Measurements from ENCODE around the gene RBM17.
"Not testable (repeated sequence)": the region's sequence is repeated elsewhere in the genome, so short reads cannot be mapped to it uniquely, and the experiment has no call there.

RBM17 gene

GRCh38 chr10:6082496-6083395 is 6.1 kb upstream of the RBM17 start:
- no peak for FAIRE-seq

- no peak for FAIRE-seq
Measured at GRCh38 chr10:6083523-6084475, 5.0 kb upstream of the RBM17 start.

DNA sequence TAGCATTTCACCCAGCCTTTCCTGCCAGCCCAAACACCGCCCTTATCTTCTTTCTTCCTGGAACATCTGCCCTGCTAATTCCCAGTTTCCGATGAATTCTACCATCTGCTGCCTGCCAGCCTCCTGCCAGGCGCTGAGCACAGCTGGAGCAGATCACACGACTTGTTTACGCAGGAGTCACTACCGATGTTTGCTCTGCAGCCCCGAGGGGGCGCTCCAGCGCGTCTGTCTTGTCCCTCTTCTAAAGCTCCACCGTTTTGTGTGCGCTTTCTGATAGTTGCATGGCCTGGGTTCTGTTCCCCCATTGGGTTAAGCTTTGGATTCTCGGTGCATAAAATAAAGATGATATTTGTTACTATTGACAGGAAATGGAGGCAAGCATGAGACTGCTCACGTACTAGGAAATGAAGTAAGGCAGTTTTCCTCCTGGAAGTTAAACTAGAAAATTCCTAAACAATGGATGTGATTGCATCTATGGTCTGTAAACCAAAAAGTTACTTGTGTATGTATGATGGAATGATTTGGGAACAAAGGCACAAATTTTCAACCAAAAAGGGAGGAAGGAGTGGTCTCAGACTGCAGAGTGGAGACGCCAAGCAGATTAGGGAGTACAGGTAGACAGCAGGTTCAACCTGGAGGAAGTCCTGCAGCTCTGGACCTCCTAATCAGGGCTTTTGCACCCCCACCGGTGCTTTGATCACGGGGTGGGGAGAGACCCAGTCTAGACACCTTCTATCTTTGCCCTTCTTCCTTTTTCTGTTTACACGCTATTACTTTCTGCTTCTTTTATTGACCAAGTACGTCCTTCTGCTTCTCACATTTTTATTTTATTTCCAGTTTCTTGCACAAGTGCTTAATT is 2.2 kb upstream of the RBM17 start:
- no peak for FAIRE-seq

DNA sequence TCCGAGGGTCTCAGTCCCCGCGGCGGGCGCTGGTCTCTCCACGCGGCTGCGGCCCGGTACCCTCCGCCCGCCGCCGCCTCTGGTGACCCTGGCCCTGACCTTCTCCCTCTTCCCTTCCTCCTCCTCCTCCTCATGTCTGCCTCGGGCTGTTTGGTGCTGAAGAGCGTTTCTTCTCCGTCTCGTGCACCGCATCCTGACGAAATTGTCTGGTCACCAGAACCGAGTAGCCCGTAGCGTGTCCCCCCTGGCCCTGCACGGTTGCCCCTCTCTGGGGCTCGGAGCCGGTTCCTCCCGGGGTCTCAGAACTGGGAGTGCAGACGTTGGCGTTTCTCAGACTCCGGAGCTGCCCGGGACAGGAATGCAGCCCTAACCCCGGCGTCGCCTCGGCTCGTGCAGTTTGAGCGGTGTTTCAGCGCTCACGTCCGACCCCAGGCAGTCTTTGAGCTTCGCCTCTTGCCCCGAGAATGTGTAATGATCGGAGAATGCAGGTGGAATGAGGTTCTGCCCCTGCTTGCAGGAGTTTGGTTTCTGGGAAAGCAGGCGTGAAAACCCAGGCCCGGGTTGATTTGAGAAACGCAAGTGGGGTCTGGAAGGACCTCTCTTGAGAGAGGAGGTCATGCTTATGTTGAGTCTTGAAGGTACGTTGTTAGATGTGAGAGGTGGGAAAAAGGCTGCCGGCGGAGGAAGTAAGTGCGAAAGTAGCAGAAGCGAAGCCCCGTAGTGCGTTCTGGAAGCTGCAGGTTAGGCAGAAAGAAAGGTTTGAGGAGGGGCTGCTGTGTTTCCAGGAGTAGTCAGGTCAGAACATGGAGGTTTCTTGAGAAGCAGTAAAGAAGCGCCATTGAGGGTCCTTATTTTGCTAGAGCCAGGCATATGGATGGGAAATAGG is 743 bp downstream of the RBM17 start:
- no peak for FAIRE-seq

GRCh38 chr10:6091630-6092029 is 2.8 kb downstream of the RBM17 start:
- FAIRE-seq: no peak

GRCh38 chr10:6092731-6093130 is 3.9 kb downstream of the RBM17 start:
- FAIRE-seq: no peak

DNA sequence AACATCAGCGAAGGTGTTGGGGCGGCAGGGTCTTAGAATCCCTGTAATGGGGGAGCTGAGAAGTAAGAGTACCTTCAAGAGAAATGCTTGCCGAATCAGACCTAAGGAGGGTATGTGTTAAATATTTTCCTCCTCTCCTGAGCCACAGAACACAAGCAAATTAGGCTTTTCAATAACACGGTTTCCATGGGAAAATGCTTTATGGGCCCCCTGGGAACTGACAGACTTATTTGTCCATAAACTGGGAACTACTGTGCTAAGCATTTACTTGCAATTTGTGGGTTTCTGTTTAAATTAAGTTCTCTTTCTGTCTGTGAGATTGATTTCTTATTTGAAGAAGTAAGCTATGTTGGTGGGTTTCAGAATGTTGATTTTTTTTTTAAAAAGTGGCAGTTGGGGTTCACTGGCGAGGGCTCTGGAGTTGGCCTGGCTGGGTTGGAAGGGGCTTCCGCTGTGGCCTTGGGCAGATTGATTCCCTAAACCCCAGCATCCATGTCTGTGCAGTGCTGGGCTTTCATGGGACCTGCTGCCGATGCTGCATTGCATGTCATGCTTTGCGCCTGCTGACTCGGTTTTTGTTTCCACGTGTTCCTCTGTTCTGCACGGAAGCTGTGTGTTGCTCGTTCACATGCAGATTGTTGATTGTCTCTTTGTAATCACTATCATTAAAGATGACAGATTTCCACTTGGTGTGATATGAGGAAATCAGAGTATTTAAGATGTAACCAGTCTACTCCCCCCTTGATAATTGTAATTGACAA is 7.2 kb downstream of the RBM17 start:
- no peak for FAIRE-seq

DNA sequence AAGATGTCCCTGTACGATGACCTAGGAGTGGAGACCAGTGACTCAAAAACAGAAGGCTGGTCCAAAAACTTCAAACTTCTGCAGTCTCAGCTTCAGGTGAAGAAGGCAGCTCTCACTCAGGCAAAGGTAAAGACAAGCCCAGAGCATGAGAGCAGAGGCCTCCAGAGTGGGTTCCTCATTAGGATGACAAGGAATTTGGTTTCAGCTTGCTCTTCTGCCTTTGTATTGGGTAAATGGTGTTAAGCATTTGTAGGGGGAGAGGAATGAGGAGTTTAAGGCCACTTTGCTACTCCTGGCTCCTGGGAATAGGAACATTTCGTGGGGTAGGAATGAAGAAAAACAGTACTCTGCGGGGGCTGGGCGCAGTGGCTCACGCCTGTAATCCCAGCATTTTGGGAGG is 8.2 kb downstream of the RBM17 start:
- FAIRE-seq: no peak

DNA sequence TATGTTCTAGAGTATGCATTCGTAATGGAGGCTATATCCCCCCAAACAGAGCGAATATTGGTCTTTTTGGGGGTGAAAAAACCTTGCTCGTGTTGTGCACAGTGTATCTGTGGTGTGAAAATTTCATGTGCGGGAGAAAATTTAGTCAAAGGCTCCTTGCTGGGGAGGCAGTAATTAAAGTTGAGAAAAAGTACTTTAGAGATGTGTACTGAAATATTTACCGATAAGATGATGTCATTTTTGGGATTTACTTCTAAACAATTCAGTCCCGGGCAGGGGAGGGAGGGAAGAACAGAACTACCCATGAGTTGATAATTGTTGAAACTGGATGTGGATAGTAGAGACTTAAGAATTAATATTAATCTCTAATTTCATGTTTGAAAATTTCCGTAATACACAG is 9.3 kb downstream of the RBM17 start:
- no peak for FAIRE-seq

GRCh38 chr10:6100370-6100769 is 11.5 kb downstream of the RBM17 start:
- FAIRE-seq: no peak

DNA sequence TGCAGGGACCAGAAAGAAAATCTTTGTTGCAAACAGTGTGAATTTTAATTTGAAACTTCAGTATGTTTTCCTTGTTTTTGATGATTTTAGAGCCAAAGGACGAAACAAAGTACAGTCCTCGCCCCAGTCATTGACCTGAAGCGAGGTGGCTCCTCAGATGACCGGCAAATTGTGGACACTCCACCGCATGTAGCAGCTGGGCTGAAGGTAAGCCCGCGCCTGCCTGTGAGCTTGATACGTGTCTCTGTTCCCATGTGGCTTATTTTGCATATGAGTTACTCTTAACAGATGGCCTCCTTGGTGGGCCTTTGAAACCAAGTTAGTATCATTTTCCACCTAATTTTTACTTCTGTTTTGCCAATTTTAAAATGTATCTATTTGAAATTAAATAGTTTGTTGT is 12.3 kb downstream of the RBM17 start:
- no peak for FAIRE-seq

- FAIRE-seq: no peak
Measured at GRCh38 chr10:6102128-6102527, 13.3 kb downstream of the RBM17 start.

- FAIRE-seq: no peak
Measured at GRCh38 chr10:6103591-6103990, 14.8 kb downstream of the RBM17 start.

GRCh38 chr10:6107616-6108015 is 18.8 kb downstream of the RBM17 start:
- not testable (repeated sequence) for FAIRE-seq

DNA sequence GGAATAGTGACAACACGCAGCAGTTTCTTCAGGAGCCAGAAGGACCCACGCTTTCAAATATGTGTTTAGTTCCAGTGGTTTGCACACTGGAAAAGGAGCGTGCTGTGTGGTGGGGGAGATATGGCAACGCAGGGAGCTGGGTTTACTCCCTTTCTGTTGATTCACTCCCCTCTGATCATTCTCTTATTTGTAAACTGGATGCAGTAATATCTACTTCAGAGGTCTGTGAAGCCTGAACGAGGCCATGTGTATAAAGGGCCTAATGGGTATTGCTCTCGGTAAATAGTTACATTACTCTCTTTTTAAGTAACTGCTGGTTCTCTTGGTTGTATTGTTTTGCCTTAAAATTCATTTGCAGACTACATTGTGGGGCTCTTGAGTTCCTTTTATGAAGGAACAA is 19.2 kb downstream of the RBM17 start:
- no peak for FAIRE-seq

GRCh38 chr10:6108631-6109443 is 20.0 kb downstream of the RBM17 start:
- no peak for FAIRE-seq

DNA sequence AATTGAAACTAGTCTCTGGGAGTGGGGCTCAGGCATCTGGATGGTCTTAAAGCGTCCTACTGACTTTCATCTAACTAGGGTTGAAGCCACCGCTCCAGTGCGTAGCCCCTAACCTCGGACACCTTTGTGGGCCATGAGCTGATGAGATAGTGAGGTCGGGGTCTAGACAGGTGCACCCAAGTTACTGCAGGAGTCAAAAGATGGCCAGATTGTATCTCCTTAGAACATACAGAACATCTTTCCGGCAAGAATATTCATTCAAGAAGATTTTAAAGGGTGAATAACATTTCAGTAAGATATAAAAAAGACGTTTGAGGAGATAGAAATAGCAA is 20.6 kb downstream of the RBM17 start:
- FAIRE-seq: no peak

DNA sequence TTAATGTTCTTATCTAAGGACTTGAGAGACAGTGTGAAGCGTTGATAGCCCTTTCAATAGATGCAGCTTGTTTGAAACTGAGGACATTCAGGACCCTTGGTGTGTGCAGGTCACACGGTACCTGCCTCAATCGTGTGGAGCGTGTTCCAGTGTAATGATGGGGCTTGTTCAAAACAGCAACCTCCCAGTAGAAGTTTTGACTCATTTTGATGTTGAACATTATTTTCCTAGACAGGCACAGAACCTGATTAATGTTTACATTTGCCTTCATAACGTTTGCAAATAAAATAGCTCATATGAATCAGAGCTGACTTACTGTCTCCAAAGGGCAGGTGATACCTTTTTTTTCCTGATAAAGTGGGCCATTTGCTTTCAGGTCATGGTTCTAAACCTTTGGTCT is 21.3 kb downstream of the RBM17 start:
- no peak for FAIRE-seq

GRCh38 chr10:6112893-6113292 is 24.1 kb downstream of the RBM17 start:
- no peak for FAIRE-seq

- no peak for FAIRE-seq
Measured at GRCh38 chr10:6114299-6114698, 25.5 kb downstream of the RBM17 start.
